Stimulated activated CD4-positive, alpha-beta T cell treated with anti-CD3 and anti-CD28 coated beads, Interleukin-2, amount 100 ng/mL, for 24 hours (primary cell): Measurements from ENCODE around the gene RAB6A.
"Not testable (repeated sequence)": the region's sequence is repeated elsewhere in the genome, so short reads cannot be mapped to it uniquely, and the experiment has no call there.

Source experiments
- DNase-seq, 2 donors: peaks; one replicate each; pipeline ENCODE4 v3.0.0-alpha.2; 2020

RAB6A gene

DNA sequence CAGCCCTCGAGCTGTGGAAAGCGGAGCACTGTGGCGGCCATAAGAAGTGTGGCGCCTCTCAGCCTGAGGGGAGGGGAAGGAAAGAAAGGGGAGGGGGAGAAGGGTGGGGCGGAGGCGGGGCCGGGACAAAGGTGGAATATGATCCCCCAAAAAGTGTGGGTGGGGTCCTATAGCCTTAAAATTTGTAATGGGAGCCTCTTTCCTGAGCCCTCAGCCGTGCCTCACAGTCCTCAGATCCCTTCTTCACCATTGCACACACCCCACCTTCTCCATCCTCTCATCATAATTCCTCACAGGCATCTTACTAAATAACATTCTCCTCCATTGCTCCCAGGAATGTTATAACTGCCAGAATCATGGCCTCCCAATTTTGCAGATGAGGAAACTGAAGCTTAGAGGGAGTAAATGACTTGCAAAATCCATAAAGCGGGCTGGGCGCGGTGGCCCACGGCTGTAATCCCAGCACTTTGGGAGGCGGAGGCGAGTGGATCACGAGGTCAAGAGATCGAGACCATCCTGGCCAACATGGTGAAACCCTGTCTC is 600 bp upstream of the RAB6A start:
- DNase-seq = no peak

DNA sequence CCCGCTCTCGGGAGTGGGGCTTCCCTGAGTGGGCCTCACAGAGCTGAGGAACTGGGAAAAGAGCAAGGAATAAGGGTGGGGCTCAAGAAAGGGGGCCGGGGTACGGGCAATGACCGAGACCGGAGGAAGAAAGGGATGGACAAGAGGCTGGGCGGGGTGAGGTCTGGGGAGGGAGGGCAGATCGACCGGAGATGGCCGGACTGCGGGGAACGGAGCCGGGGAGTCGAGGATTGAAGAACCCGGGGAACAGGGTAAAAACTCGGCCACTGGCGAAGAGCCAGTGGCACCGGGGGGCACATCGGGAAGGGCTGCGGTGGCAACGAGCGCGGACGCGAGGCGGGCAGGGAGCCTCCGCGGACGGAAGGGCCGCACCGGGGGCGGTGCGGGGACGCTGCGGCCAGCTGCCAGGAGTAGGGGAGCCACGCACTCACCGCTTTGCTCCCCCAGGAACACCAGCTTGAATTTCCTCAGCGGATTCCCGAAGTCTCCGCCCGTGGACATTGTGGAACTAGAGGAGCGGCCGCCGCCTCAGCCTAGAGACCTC is 667 bp downstream of the RAB6A start:
- DNase-seq = peak in 1 of 2 donors; percentile 26

DNA sequence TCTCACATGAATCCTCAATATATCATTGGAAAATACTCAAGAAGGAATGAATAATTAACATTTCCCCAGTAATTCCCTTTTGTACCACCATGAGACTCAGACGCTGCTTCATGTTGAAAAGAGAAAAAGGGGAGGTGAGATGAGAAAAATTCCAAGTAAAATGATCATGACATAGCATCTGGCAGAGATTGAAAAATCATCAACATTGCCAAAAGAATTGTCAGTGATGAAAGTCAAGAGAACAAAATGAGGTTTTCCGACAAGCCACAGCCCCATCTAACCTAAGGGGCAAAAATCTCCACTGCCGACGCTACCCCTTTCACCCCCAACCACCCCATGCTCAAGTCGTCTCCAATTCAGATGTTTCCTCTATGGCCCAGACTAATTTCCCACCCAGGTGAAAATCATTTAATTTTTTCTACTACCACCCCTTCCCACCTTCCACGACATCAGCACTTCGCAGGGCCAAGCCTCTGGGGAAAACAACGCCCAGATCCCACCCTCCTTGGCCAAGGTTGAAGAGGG is 1.2 kb downstream of the RAB6A start:
- peak in 1 of 2 donors; percentile 12 for DNase-seq

DNA sequence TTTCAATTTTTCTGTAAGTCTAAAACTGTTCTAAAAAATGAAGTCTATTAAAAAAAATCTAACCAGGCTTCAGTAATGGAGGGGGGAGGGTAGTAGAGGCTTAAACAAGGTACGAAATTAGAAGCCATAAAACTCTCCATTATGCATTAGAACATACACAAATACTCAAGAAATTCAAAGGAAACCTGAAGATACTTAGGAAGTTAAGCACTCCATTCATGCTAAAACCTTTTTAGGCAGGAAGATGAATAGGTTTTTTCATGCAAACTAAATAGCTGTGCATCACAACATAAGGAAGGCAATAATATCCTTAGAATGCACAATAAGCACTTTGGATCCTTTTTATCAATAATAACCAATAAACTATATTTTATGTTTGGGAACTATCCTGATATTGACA is 2.4 kb downstream of the RAB6A start:
- no peak for DNase-seq

DNA sequence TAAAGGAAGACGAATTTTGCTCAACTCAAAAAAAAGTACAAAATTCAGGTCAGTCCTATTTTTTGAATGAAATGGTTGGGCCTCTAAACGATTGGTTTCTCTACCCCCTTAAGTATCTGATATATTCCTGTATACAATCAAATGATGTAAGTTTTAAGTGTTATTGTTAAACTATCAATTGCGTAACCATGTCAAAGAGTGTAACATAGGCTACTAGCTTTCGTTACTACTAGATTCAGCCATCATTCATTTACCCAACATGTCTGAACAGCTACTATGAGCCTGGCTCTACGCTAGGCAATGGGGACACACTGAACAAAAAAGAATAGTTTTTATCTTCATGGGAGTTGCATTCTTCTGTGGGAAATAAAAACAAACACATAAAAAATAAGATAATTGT is 3.3 kb downstream of the RAB6A start:
- no peak for DNase-seq

DNA sequence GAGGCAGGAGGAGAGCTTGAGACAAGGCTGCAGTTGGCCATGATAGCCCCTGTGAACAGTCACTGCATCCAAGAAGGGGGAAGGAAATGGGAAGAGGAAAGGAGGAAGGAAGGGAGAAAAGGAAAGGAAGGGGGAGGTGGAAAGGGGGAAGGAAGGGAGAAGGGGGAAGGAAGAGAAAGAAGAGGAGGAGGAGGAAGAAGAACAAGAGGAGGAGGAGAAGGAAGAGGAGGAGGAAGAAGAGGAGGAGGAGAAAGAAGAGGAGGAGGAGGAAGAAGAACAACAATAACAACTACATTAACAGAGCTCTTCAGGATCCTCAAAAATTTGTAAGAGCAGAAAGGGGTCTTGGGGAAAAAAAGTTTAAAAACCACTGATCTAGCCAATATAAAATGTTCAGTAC is 5.2 kb downstream of the RAB6A start:
- DNase-seq = no peak

DNA sequence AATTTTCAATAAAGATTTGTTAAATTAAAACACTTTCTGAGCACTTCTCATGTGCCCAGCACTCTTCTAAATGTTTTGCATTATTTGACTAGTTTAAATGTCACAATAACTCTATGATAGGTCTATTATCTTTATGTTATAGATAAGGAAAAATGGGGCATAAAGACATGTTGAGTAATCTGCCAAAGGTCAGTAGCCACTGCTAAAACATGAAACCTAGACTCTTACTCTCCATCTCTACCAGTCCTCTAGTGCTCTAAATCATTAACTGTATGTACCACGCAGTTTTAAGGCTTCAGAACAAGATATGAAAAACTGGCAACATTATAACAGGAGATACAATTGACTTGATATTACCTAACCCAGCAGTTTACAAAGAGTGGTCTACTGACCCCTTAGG is 6.9 kb downstream of the RAB6A start:
- no peak for DNase-seq

DNA sequence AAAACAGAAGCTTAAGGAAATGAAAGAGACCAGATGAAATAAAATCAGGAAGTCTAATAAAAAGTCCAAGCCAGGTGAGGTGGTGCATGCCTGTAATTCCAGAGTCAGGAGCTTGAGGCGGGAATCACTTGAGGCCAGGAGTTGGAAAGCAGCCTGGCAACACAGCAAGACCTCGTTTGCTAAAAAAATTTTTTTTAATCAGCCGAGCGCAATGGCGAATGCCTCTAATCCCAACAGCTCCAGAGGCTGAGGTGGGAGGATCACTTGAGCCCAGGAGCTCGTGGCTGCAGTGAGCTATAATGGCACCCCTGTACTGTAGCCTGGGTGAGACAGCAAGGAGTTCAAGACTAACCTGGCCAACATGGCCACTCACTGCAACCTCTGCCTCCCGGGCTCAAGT is 8.0 kb downstream of the RAB6A start:
- DNase-seq = no peak

DNA sequence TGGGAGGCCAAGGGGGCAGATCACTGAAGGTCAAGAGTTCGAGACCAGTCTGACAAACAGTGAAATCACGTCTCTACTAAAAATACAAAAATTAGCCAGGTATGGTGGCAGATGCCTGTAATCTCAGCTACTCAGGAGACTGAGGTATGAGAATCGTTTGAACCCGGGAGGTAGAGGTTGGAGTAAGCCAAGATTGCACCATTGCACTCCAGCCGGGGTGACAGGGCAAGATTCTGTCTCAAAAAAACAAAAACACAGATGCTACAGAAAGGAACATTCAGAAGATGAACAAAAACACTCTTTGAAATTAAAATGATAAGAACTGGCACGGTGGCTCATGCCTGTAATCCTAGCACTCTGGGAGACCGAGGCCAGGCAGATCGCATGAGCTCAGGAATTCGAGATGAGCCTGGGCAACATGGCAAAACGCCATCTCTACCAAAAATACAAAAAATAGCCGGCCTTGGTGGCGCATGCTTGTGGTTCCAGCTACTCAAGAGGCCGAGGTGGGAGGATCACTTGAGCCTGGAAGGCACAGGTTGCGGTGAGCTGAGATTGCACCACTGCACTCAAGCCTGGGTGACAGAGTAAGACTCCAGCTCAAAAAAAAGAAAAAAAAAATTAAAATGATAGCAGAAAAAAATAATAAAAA is 8.5 kb downstream of the RAB6A start:
- no peak for DNase-seq

DNA sequence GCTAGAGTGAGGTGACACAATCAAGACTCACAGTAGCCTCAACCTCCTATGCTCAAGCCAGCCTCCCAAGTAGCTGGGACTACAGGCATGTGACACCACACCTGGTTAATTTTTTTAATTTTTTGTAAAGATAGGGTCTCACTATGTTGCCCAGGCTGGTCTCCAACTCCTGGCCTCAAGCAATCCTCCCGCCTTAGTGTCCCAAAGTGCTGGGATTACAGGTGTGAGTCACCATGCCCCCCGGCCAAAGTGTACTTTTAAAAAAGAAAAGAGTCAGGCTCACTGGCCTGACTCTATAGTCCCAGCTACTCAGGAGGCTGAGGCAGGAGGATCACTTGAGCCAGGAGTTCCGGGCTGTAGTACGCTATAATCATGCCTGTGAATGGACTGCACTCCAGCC is 10.0 kb downstream of the RAB6A start:
- DNase-seq = not testable (repeated sequence)

DNA sequence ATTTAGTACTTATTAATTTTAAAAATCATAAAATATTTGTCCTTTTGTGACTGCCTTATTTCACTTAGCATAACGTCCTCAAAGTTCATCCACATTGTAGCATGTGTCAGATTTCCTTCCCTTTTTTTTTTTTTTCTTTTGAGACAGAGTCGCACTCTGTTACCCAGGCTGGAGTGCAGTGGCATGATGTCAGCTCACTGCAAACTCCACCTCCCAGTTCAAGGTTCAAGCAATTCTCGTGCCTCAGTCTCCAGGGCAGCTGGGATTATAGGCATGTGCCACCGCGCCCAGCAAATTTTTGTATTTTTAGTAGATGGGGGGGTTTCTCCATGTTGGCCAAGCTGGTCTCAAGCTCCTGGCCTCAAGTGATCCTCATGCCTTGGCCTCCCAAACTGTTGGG is 10.6 kb downstream of the RAB6A start:
- DNase-seq = no peak

DNA sequence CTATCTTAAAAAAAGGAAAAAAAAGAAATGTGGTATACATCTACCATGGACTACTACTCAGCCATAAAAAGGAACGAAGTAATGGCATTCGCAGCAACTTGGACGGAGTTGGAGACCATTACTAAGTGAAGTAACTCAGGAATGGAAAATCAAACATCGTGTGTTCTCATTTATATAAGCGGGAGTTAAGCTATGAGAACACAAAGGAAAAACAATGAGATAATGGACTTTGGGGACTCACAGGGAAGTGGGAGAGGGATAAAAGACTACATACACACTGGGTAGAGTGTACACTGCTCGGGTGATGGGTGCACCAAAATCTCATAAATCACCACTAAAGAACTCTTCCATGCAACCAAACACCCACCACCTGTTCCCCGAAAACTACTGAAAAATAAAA is 11.8 kb downstream of the RAB6A start:
- DNase-seq = no peak

DNA sequence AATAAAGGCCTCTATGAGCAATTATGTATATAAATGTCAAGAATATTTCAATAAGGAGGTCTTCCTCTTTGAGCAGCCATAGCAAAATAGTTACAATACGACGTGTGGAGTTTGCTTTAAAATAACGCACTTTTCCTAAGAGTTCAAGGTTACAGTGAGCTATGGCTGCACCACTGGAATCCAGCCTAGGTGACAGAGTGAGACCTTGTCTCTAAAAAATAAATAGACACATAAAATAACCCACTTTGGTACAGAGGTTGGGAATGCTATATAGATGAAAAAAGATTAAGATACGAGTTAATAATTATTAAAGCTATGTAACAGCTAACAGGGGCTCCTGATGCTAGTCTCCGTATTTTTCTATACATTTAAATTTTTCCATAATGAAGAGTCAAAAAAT is 12.6 kb downstream of the RAB6A start:
- DNase-seq = no peak

DNA sequence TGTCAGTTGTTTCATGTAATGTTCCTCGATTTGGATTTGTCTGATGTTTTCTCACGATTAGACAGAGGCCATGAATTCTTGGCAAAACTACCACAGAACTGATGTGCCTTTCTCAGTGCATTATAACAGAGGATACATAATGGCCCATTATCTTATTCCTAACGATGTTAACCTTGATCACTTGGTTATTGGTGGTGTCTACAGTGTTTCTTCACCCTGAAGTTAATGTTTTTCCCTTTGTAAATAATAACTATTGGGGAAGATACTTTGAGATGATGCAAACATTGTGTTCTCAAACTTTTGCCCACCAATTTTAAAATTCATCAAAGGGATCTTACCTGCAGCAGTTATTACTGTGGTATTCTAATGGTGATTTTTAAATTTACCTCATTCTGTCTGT is 13.1 kb downstream of the RAB6A start:
- no peak for DNase-seq

DNA sequence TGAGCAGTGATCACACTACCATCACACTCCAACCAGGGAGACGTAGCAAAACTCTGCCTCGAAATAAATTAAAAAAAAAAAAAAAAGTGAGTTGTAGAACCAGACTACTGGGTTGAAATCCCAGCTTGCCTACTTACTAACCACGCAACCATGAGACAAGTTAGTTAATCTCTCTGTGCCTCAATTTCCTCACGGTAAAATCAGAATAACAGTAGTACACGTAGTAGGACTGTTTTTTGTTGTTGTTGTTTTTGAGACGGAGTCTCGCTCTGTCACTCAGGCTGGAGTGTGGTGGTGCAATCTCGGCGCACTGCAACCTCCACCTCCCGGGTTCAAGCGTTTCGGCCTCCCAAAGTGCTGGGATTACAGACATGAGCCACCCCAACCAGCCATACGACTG is 14.2 kb downstream of the RAB6A start:
- DNase-seq = no peak

DNA sequence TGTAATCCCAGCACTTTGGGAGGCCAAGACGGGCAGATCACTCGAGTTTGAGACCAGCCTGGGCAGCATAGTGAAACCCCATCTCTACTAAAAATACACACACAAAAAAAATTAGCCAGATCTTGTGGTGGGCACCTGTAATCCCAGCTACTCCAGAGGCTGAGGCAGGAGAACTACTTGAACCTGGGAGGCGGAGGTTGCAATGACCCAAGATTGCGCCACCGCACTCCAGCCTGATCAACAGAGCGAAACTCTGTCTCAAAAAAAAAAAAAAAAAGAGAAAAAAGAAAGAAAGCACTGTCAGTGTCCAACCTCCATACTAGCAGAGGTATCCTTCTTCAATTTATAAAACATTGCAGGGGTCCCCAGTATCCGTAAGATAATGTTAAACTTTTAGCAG is 17.8 kb downstream of the RAB6A start:
- DNase-seq = no peak

DNA sequence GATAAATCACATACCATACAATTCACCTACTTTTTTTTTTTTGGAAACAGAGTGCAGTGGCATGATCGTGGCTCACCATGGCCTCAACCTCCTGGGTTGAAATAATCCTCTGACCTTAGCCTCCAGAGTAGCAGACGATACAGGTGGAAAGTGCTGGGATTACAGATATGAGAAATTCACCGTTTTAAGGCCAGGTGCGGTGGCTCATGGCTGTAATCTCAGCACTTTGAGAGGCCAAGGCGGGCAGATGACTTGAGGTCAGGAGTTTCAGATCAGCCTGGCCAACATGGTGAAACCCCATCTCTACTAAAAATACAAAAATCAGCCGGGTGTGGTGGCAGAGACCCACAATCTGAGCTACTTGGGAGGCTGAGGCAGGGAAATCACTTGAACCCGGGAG is 24.9 kb downstream of the RAB6A start:
- not testable (repeated sequence) for DNase-seq

DNA sequence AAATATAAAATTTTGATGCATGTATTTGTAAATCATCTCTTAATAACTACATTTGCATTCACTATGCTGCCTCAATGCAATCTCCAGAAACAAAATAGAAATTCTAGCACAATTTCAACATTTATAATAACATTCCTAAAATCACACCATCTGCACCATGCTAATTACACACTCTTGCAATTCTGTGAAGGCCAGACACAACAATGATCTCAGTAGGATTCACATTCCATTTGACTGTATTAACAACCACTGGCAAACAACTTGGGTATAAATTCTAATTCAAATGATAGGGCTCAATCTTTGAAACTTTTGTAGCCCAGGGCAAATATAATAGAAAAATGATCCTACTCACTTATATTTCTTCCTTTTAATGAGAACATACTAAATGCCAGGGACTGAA is 25.9 kb downstream of the RAB6A start:
- DNase-seq = no peak

DNA sequence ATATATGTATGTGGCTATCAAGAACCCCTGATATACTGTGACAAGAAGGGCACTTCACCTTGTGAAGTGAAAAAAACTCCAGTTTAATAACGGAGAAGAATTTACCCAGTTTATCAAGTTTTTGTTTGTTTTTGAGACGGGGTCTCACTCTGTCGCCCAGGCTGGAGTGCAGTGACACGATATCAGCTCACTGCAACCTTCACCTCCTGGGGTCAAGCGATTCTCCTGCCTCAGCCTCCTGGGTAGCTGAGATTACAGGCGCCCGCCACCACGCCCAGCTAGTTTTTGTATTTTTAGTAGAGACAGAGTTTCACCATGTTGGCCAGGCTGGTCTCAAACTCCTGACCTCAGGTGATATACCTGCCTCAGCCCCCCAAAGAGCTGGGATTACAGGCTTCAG is 26.9 kb downstream of the RAB6A start:
- not testable (repeated sequence) for DNase-seq

DNA sequence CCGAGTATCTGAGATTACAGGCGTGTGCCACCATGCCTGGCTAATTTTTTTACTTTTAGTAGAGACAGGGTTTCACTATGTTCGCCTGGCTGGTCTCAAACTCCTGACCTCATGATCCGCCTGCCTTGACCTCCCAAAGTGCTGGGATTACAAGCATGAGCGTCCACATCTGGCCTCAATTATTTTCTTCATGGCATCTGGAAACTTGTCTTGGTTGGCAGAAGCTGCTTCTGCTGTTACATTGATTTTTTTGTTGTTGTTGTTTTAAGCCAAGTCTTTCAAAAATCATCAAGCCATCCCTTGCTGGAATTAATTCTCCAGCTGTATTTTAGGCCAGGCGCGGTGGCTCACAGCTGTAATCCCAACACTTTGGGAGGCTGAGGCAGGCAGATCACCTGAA is 27.9 kb downstream of the RAB6A start:
- not testable (repeated sequence) for DNase-seq

DNA sequence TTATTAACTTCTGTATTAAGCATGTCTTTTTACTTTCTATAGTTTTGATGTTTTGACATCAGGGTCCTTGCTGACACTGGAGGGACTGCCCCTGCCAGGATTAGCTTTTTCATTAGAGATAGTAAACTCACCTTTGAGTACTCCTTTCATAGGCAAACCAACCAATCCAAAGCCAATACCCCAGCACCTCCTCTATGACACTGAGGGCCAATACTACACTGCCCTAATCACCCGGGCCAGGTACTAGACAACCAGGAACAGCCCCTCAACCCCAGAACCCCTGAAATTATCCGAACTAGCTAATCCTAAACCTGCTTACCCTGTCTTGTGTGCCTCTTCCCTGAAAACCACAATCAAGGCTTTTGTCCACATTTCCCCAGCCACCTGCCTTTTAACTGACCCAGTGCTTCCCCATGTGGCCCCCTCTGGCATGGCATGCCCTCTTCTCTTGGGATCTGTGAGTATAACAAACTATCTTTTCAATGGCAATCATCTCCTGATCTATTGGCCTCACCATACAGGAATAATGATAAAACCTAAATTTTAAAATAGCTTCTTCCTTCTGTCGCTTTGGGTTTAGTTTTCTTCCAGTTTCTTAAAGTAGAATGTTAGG is 31.2 kb downstream of the RAB6A start:
- no peak for DNase-seq

DNA sequence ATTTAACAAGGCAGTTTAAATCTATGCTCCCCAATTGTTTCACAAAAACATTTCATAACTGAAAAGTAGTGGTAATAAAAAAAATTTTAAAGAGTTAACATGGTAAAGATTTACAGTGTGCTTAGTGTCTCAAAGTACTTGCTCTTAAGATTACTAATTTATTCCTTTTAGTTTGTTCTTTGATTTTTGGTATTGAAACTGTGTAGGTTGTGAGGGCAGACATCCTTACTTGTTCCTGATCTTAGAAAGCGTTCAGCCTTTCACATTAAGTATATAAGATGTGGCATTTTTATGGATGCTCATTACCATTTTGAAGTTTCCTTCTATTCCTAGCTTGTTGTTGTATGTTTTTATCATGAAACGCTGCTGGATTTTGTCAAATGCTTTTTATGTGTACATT is 32.9 kb downstream of the RAB6A start:
- no peak for DNase-seq

DNA sequence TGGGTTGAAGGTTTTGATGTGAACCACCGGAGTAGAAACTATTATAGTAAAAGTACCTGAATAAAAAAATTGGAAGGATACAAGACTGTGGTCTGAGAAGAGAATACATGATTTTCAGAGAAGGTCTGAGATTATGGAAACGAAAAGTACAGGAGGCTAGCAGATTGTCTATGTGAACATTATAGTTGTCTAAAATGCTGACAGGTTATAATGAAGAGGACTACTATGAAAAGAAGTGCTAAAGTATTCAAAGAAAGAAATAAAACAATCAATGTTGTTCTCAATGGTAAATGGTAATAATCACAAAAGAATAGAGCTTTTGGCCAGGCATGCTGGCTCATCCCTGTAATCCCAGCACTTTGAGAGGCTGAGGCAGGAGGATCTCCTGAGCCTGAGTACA is 34.0 kb downstream of the RAB6A start:
- DNase-seq = no peak

DNA sequence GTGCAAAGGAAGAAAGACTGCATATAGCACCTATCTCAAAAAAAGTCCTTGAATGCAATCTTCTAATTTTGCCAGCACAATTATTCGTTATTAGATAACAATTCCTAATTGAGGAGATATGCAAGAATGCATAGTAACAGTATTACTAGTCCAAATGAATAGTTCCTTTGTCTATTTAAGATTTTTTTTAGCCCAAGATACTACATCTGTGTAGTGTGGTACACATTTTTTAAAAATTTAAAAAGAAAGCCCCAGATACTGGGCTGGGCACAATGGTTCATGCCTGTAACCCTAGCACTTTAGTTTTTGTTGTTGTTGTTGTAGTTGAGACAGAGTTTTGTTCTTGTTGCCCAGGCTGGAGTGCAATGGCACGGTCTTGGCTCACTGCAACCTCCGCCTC is 43.7 kb downstream of the RAB6A start:
- DNase-seq = no peak
